Renal pelvis (tissue), 4 donors: ENCODE results near the gene VWA5A. TPM values are rescaled to one million over a fixed set of nuclear protein-coding genes. Genes with fewer than 3 reads are reported as not detected.
"Not testable (repeated sequence)": the region's sequence is repeated elsewhere in the genome, so short reads cannot be mapped to it uniquely, and the experiment has no call there.

Source experiments
- DNase-seq: peaks from one replicate; pipeline ENCODE4 v3.0.0-alpha.2; 2013
- polyA plus RNA-seq, 3 donors: library from polyadenylated mRNA; unstranded; fragments of 120-200 nt; gene quantifications; one replicate each; pipeline ENCODE4 v1.2.1, GENCODE V29; 2013; ENCODE audit not compliant: insufficient read length in 3 of 3

VWA5A gene
- polyA plus RNA-seq, 3 donors: 11.9 to 15.6 (median 12.6) TPM

- DNase-seq: no peak
Observed at GRCh38 chr11:124159481-124159880, 44.2 kb downstream of the VWA5A start.

- no peak for DNase-seq
Observed at GRCh38 chr11:124160986-124161385, 45.7 kb downstream of the VWA5A start.

GRCh38 chr11:124167826-124168231, 52.6 kb downstream of the VWA5A start:
- no peak for DNase-seq

- no peak for DNase-seq
Observed at GRCh38 chr11:124168796-124169195, 53.5 kb downstream of the VWA5A start.

- not testable (repeated sequence) for DNase-seq
Observed at GRCh38 chr11:124170315-124170714, 55.1 kb downstream of the VWA5A start.

- DNase-seq: no peak
Observed at GRCh38 chr11:124170801-124171586, 55.7 kb downstream of the VWA5A start.

- DNase-seq: no peak
Observed at GRCh38 chr11:124172101-124172500, 56.9 kb downstream of the VWA5A start.

- DNase-seq: no peak
Observed at GRCh38 chr11:124172599-124172998, 57.3 kb downstream of the VWA5A start.

GRCh38 chr11:124174001-124174583, 58.8 kb downstream of the VWA5A start:
- DNase-seq: peak; percentile 26

GRCh38 chr11:124176925-124177715, 61.9 kb downstream of the VWA5A start:
- no peak for DNase-seq

GRCh38 chr11:124179310-124179709, 64.1 kb downstream of the VWA5A start:
- DNase-seq: no peak

GRCh38 chr11:124183068-124183467, 67.8 kb downstream of the VWA5A start, which contains the start of gene OR10D3:
Gene OR10D3, plus strand, starts transcription at chr11:124183345. Its CDS starts 1,925 bp downstream, at chr11:124185270.
- no peak for DNase-seq

GRCh38 chr11:124190298-124191139, 75.3 kb downstream of the VWA5A start:
- peak; percentile 26 for DNase-seq

- DNase-seq: no peak
Observed at GRCh38 chr11:124193221-124194010, 78.2 kb downstream of the VWA5A start.

GRCh38 chr11:124194293-124195188, 79.3 kb downstream of the VWA5A start:
- DNase-seq: peak; percentile 21

- peak; percentile 23 for DNase-seq
Observed at GRCh38 chr11:124195189-124195734, 80.0 kb downstream of the VWA5A start.
